NCI-H460 (cell line): ENCODE data around the gene IDUA. TPM values are rescaled to one million over a fixed set of nuclear protein-coding genes. Genes with fewer than 3 reads are reported as not detected.

Source experiments
- DNase-seq: peaks from one replicate; pipeline ENCODE4 v3.0.0-alpha.2; 2016; ENCODE audit warnings: low read depth; ENCODE audit errors: extremely low read depth
- total RNA-seq: library from RNA; depleted of rRNA; stranded (reverse); fragments of >200 nt; shearing (Covaris generic); gene quantifications from 2 replicates; pipeline ENCODE4 v1.2.3, GENCODE V29; 2014

Gene IDUA
- total RNA-seq, 1 experiment from 2014 or later: 8.9 TPM

DNA sequence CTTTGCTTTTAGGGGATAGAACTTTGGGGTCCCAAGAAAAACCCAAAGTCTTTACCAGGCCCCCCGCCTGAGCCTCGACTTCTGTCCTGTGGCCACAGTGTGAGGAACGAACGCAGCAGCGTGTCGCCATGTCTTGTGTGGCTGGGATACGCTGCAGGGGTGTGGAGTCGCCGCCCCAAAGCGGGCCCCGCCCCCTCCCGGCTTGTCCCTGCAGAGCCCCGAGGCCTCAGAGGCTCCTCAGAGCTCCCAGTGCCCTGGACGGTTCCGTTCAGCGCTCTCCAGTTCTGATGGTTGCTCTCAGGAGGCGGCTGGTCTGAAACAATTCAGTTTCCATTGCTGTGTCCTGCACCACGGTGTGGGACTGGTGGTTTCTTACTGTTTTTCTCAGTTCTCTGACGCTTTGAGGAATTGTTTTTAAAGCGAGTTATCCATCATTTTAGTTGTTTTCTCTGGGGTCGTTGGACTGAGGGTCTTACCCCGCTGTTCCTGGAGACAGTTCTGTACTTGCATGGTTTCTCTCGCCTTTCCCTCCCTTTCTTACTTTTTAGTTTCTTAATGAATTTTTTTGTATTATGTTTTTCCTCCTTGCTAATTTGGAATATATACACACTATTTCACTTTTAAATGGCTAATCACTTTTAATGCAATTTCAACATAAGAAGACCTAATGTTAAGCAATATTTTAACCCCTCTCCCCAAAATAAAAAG is 1.6 kb upstream of the IDUA start:
- peak; percentile 46 for DNase-seq

- no peak for DNase-seq
Measured at GRCh38 chr4:986428-986878, 391 bp upstream of the IDUA start.

- no peak for DNase-seq
Measured at GRCh38 chr4:987624-988513, 1.0 kb downstream of the IDUA start.

DNA sequence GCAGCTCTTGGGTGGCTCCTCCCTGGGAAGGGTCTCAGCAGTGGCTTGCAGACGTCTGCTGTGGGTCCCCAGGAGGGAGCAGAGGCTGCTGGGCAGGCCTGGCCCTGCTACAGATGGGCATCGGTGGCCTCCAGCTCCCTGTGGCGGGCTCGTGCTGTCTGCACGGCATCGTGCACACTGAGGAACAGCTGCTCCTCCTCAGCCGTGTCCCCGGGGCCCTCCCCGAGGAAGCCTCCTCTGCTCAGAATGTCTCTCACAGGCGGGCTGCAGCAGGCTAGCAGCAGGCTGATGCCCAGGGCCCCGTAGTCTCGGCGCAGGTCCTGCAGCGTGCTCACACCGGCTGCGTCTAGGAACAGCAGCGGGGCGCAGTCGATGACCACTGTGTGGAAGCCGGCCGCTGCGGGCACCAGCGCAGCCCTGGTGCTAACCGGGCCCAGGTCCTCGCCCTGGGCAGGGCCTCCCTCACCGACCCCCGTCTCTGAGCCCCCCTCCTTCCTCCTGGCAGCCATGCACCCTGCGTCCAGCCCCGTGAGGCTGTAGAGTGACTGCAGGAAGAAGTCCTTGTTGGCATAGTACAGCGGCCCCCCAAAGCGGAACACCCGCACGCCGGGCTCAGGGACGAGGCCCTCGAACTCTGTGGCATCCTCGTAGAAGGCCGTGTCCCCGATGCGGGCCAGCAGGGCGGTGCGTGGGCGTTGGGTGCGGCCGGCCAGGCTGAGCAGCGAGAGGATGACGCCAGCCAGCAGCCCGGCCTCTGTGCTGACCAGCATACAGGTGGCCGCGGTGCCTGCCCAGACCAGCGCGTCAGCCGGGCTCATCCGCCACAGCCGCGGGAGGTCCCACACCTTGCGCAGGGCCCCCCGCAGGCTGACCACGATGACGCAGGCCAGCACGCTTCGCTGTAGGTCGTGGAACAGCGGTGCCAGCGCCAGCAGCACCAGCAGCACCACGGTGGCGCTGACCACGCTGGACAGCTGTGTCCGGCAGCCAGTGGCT is 2.2 kb downstream of the IDUA start:
- DNase-seq: no peak

DNA sequence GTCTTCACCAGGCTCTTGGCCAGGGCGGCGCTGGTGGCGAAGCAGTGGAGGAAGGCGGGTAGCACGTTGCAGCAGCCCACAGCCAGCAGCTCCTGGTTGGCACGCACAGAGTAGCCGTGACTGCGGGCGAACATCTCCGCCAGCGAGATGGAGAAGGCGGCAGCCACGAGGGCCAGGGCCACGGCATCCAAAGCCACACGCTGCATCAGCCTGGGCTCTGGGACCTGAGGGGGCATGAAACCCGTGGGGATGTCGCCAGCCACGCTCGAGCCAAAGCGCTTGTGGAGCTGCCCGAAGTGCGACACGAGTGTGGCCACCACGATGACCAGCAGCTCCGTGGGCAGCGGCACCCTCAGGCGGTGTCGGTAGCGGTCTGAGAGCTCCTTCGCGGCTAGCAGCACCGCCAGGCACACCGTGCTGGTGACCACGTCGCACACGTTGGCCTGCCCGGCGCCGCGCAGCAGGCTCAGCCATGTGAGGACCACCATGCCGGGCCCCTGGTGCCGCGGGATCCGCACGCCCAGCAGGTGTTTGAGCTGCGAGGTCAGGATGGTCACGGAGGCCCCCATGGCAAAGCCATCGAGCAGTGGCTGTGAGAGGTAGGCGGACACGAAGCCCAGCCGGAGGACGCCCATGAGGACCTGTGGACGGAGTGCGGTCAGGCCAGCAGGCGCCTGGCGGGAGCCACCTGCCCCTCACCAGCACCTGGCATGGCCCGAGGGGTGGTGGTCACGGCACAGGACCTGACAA is 3.1 kb downstream of the IDUA start:
- no peak for DNase-seq

GRCh38 chr4:990746-991367 is 4.0 kb downstream of the IDUA start:
- no peak for DNase-seq

DNA sequence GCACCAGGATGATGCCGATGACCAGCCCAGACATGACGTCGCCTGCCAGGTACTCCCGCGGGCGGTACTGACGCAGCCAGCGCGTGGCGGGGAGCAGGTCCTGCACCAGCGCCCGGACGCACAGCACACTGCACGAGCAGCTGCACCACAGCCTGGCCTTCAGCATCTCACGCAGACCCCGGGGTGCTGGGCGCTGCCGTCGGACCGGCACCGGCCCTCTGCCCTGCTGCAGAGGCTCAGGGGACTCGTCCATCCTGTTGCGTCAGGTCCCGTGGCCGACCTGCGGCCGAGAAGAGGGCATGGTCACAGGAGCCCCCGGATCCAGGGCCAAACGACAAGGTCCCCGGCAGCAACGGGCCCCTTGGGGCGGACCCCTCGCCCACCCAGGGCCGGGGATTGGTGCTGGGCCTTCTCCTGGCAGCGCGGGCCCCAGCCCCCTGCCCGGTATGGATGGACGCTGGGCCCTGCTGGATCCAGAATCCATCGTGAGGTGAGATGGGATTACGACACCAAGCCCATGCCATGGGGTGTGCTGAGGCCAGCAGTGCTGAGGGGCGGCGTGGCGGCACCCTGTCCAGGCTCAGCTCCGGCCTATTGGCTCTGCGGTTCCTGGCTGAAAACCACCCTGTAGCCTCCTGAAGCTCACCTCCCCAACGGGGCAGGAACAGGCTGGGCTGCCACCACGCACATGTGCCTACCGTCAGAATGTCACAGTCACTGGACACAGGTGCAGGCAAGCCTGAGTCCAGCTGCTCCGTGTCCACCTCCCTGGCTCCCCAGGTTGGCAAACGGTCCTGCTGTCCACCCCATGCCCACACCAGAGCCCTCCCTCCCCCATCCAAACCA is 4.8 kb downstream of the IDUA start:
- no peak for DNase-seq

DNA sequence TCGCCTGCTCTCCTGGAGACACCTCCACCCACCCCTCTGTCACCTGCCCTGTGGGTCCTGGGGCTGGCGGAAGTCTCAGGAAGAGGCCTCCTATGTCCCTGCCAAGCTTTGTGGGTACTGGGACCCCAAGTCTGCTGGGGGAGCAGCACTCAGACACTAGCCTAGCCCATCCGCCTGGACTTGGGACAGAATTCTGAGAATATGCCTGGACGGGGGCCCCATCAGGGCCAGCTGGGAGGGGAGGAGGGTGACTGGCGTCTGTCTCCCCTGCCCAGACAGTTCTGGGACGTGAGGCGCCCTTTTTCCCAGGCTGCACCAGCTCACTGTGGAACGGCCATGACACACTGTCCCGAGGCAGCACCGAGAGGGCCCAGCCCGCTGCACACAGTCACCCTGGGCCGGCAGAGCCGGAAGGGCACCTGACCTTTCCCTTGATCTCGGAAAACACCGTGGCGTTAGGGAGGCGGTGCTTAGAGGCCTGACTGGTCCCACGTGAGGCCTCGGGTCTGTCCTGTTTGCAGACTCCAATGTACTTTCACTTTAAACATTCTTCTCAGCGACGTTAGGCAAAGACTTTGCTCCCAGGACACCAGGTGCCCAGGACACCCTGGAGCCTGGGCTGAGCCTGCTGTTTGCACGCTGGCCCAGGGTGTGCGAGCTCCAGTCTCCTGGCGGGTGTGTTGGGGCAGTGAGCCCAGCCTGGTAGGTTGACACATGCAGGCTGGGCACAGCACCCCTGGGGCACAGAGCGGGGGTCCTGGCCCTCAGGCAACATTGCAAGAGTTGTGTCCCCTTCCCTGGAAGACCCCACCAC is 5.7 kb downstream of the IDUA start:
- peak; percentile 45 for DNase-seq

DNA sequence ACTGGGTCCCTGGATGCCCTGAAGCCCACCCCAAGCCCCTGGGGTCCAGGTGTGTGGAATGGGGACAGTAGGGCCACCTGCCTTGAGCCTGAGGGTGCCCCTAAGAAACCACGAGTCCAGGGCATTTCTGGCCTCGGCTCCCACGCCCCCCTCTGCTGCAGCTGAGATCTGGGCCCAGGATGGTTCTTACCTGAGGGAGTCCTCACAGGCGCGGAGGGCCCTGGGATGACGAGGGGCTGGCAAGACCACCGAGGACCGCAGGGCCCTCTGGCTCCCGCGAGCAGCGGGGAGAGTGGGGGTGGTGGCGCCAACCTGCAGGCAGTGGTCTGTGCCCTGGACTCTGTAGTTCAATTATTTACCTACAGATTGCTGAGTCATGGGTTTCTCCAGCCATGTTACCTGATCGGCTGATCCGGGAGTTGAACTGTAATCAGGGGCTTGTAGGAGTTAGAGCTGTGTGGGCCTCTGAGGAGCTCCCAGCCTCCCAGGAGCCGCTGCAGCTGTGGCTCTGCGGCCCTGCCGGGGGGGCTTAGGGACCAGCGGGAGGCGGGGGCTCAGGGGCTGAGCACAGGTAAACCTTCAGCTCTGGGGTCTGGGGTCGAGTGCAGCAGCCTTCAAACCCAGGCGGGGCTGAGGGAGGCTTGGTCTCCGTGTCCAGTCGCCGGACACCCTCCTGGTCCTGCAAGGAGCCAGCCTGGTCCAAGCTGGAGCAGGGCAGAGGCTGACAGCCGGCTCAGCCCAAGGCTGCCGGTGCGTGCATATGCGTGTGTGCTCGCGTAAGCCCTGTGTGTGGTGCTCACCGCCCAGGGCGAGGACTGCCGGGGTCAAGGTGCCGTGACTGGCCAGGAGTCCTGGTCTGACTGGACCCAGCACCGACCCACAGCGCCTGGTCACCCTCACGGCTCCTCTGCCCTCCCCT is 6.5 kb downstream of the IDUA start, which contains the start of gene SLC26A1:
SLC26A1 (minus strand) TSS at position 294 of the 919 bp plus-strand sequence. CDS start 1,701 bp downstream, outside the sequence.
- DNase-seq: no peak

DNA sequence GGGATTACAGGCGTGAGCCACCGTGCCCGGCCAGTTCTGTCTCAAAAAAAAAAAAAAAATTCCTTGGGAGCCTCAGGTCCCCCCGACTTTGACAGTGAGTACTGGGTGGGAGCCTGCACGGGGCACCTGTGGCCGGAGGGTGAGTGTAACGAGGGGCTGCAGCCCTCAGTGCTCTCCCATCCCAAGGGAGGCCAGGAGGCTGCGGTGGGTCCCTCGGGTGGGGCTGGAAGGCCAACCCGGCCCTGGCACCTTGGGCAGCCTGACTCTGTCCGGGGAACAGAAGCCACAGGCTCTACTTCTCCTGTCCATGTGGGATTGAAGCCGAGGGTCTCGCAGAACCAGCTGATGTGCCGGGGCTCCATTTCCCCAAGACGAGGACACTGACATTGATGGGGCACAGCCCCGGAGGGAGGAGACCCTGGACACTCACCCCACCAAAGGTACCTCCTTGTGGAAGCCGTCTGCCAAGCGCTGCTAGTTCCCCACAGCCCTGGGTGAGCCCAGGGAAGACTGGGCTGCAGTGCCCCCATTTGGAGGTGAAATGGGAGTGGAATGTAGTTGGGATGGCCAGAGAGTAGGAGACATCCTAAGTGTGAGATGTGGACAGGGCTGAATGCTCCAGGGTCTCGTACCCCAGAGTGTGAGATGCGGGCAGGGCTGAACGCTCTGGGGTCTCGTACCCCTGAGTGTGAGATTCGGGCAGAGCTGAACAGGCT is 8.6 kb downstream of the IDUA start:
- no peak for DNase-seq

GRCh38 chr4:996030-996996 is 9.5 kb downstream of the IDUA start:
- no peak for DNase-seq

GRCh38 chr4:996997-997374 is 10.1 kb downstream of the IDUA start:
- no peak for DNase-seq

GRCh38 chr4:997375-998071 is 10.7 kb downstream of the IDUA start:
- DNase-seq: no peak

- DNase-seq: no peak
Measured at GRCh38 chr4:998096-998691, 11.3 kb downstream of the IDUA start.
